Mononuclear cell (primary cell): Measurements from ENCODE around the gene KCNQ5. TPM values are rescaled to one million over a fixed set of nuclear protein-coding genes. Genes with fewer than 3 reads are reported as not detected.
"Not testable (repeated sequence)": the region's sequence is repeated elsewhere in the genome, so short reads cannot be mapped to it uniquely, and the experiment has no call there.

Experiments used
- H3K27me3 ChIP-seq: 2 replicates; pipeline ENCODE4 v1.6.0; 2011; ENCODE audit warnings: low read length, control low read depth; ENCODE audit not compliant: insufficient read depth
- H3K4me1 ChIP-seq: 2 replicates; pipeline ENCODE4 v1.5.1; 2011; ENCODE audit warnings: mild to moderate bottlenecking, low read length, control low read depth; ENCODE audit not compliant: insufficient read depth
- H3K4me3 ChIP-seq: 2 replicates; pipeline ENCODE4 v1.5.1; 2011; ENCODE audit warnings: mild to moderate bottlenecking, low read length, moderate library complexity
- H3K9me3 ChIP-seq: 2 replicates; pipeline ENCODE4 v1.5.1; 2011; ENCODE audit warnings: low read depth, mild to moderate bottlenecking, control low read depth, low read length
- total RNA-seq: library from RNA; depleted of rRNA; stranded (reverse); fragments of >200 nt; gene quantifications from one replicate; pipeline ENCODE4 v1.2.3, GENCODE V29; 2012

Gene KCNQ5
- total RNA-seq, 1 donor: 2.8 TPM

- Histone ChIP-seq H3K4me3 (no peak overlapping the region), H3K9me3 (no peaks in the 10 kb centered on the region), H3K4me1 (peaks cover 10% of the 10 kb centered on the region), H3K27me3 (no peaks in the 10 kb centered on the region)
Measured at GRCh38 chr6:72864799-72865198, 242.9 kb downstream of the KCNQ5 start.

- H3K4me1 ChIP-seq: peaks cover 10% of the 10 kb centered on the region
- no peak overlapping the region for H3K4me3 ChIP-seq
- no peaks in the 10 kb centered on the region for H3K27me3 ChIP-seq
- no peaks in the 10 kb centered on the region for H3K9me3 ChIP-seq
Measured at GRCh38 chr6:72865467-72865866, 243.6 kb downstream of the KCNQ5 start.

- Histone ChIP-seq H3K4me3 (no peak overlapping the region), H3K9me3 (no peaks in the 10 kb centered on the region), H3K27me3 (no peaks in the 10 kb centered on the region), H3K4me1 (no peaks in the 10 kb centered on the region)
Measured at GRCh38 chr6:72869621-72870020, 247.8 kb downstream of the KCNQ5 start.

GRCh38 chr6:72873433-72873832, 251.6 kb downstream of the KCNQ5 start:
- Histone ChIP-seq H3K9me3 (no peaks in the 10 kb centered on the region), H3K4me1 (no peaks in the 10 kb centered on the region), H3K4me3 (no peak overlapping the region), H3K27me3 (no peaks in the 10 kb centered on the region)

- Histone ChIP-seq H3K9me3 (no peaks in the 10 kb centered on the region), H3K27me3 (no peaks in the 10 kb centered on the region), H3K4me3 (no peak overlapping the region), H3K4me1 (no peaks in the 10 kb centered on the region)
Measured at GRCh38 chr6:72876256-72876655, 254.4 kb downstream of the KCNQ5 start.

- H3K27me3 ChIP-seq: no peaks in the 10 kb centered on the region
- peaks cover 7% of the 10 kb centered on the region for H3K9me3 ChIP-seq
- H3K4me1 ChIP-seq: no peaks in the 10 kb centered on the region
- no peak overlapping the region for H3K4me3 ChIP-seq
Measured at GRCh38 chr6:72886170-72886569, 264.3 kb downstream of the KCNQ5 start.

GRCh38 chr6:72890233-72890632, 268.4 kb downstream of the KCNQ5 start:
- peaks cover 7% of the 10 kb centered on the region for H3K9me3 ChIP-seq
- no peaks in the 10 kb centered on the region for H3K27me3 ChIP-seq
- no peaks in the 10 kb centered on the region for H3K4me1 ChIP-seq

GRCh38 chr6:72890671-72891070, 268.8 kb downstream of the KCNQ5 start:
- Histone ChIP-seq H3K9me3 (peaks cover 5% of the 10 kb centered on the region), H3K4me3 (no peak overlapping the region), H3K4me1 (no peaks in the 10 kb centered on the region), H3K27me3 (no peaks in the 10 kb centered on the region)

More at GRCh38 chr6:72890233-72890632, 268.4 kb downstream of the KCNQ5 start:
- H3K4me3 ChIP-seq: no peak overlapping the region

GRCh38 chr6:72892901-72893300, 271.0 kb downstream of the KCNQ5 start:
- Histone ChIP-seq H3K9me3 (no peaks in the 10 kb centered on the region), H3K27me3 (no peaks in the 10 kb centered on the region), H3K4me3 (no peak overlapping the region), H3K4me1 (no peaks in the 10 kb centered on the region)

GRCh38 chr6:72894091-72894490, 272.2 kb downstream of the KCNQ5 start:
- H3K27me3 ChIP-seq: no peaks in the 10 kb centered on the region
- no peak overlapping the region for H3K4me3 ChIP-seq
- H3K4me1 ChIP-seq: no peaks in the 10 kb centered on the region
- H3K9me3 ChIP-seq: peaks cover 5% of the 10 kb centered on the region

- not testable (repeated sequence) for H3K27me3 ChIP-seq, H3K4me1 ChIP-seq, H3K9me3 ChIP-seq, H3K4me3 ChIP-seq
Measured at GRCh38 chr6:72898313-72898712, 276.4 kb downstream of the KCNQ5 start.

GRCh38 chr6:72905705-72906478, 284.0 kb downstream of the KCNQ5 start:
- Histone ChIP-seq H3K4me1 (peaks cover 3% of the 10 kb centered on the region), H3K4me3 (no peak overlapping the region), H3K9me3 (no peaks in the 10 kb centered on the region), H3K27me3 (no peaks in the 10 kb centered on the region)

- no peaks in the 10 kb centered on the region for H3K9me3 ChIP-seq
- H3K27me3 ChIP-seq: no peaks in the 10 kb centered on the region
- H3K4me3 ChIP-seq: no peak overlapping the region
Measured at GRCh38 chr6:72911463-72912155, 289.7 kb downstream of the KCNQ5 start.

GRCh38 chr6:72913797-72914196, 291.9 kb downstream of the KCNQ5 start:
- Histone ChIP-seq H3K27me3 (no peaks in the 10 kb centered on the region), H3K4me3 (no peak overlapping the region), H3K9me3 (no peaks in the 10 kb centered on the region), H3K4me1 (peaks cover 24% of the 10 kb centered on the region)

More at GRCh38 chr6:72911463-72912155, 289.7 kb downstream of the KCNQ5 start:
- H3K4me1 ChIP-seq: peaks cover 22% of the 10 kb centered on the region

GRCh38 chr6:72916298-72916697, 294.4 kb downstream of the KCNQ5 start:
- no peak overlapping the region for H3K4me3 ChIP-seq
- no peaks in the 10 kb centered on the region for H3K9me3 ChIP-seq
- H3K4me1 ChIP-seq: peaks cover 19% of the 10 kb centered on the region
- no peaks in the 10 kb centered on the region for H3K27me3 ChIP-seq

GRCh38 chr6:72916906-72917305, 295.0 kb downstream of the KCNQ5 start:
- H3K4me3 ChIP-seq: no peak overlapping the region
- H3K4me1 ChIP-seq: peaks cover 13% of the 10 kb centered on the region
- no peaks in the 10 kb centered on the region for H3K27me3 ChIP-seq
- no peaks in the 10 kb centered on the region for H3K9me3 ChIP-seq
